GM21825 (cell line): ENCODE results near the gene TCP11.
"Not testable (repeated sequence)": the region's sequence is repeated elsewhere in the genome, so short reads cannot be mapped to it uniquely, and the experiment has no call there.

Source experiments
- ATAC-seq: cut with Tn5 transposase; IDR thresholded peaks from one replicate; pipeline ENCODE4 v1.9.1; 2021; ENCODE audit warnings: mild to moderate bottlenecking, moderate library complexity; ENCODE audit not compliant: unreplicated experiment

Gene TCP11

DNA sequence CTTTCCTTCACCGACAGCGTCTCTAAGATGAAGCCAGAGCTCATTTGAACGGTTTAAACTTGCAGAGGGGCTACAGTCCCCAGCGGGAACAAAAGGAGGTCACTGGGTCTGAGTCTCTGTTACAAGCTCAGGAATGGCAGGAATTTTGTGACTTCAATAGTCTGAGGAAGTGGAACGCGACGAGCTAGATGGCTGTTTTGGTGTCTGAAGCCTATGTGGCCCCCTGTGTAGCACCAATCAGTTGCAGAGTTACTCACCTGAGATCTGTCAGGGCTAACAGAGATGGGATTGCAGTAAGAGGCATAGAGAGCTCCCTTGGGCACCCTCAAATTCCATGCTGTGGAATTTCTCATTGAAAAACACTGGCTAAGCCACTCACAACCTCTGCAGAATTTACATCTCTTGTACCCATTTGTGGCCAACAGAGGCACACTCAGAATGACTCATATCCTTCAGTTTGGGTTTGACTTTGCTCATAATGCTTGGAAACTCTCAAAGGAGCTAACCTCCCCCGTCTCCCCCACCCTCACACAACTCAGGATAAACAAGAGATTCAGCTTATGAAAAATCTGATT, 7.1 kb upstream of the TCP11 start:
- ATAC-seq, result no peak

DNA sequence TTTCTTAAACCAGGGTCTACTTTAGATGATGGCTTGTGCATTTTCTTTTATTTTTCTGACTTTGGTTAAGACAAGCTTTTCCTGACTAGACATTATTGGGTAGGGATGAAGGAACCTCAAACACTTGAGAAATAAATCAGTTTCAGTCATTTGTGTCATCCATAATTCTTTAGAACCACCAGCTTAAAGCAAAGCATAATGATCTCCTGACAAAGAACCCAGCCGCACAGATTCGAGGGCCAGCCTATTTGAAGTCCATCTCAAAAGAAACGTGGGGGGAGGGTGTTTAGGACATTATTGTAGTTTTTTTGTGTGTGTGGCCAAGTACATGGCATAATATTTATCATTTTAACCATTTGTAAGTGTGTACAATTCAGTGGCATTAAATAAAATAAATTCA, 6.3 kb upstream of the TCP11 start:
- no peak for ATAC-seq

- ATAC-seq, result no peak
Observed at GRCh38 chr6:35147026-35147425, 5.9 kb upstream of the TCP11 start.

DNA sequence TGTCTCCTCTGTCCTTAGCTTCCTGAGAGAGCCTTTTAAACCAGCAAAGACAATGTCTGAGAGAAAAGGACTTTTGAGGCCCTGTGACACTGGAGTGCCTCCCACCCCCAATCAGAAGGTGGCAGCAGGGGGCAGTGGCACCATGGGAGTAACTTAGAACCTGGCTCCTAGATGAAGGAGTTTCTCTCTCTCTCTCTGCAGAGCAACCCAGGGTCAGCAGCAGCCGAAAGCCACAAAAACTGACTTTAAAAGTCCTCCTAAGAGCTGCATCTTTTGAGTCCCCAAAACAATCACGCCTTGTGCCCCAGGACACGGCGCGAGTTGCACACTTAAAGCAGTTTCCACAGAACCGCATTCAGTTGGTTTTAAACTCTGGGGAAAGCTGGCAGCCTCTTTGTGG, 5.3 kb upstream of the TCP11 start:
- no peak for ATAC-seq

- ATAC-seq, result no peak
Observed at GRCh38 chr6:35145757-35146156, 4.6 kb upstream of the TCP11 start.

DNA sequence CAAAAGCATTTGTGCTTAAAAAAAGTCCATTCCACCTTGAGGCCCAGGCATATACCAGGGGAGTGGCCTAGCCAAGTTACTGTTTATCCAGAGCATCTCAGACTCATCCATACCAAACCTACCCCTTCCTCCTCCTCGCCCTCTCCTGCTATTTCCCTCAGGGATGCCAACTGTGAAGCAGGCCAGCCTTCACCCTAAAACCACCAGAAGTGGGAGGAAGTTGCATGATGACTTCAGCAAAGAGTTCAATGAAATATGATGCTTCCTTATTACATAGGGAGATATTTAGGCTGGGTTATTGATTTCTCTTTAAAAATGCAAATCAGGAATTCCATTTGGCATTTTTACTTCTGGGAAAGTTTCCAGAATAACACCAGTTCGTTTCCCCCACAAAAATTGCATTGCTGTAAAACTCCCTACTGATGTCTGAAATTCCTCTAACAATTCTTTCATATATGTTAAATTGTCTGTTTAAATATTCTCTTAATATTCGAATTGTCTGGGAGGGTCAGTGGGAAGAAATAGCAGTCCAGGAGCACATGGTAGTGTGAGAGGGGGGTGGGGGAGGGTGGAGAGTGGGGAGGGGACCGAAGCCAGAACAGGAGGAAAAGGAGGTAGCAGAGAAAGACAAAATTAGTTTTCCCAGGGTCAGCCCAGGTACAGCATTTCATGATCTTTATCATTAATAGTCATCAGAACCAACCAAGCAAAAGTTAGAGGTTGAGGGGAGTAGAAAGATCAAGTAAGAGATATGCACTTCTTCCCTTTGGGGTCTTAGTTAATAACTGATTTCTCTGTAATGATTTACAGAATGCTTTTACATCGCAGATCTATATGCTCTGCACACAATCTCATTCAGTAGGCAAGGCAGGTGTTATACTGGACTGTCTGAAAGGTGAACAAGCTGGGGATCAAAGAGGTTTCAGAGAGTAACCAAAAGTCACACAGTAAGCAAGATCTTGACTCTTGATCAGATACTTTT, 1.7 kb upstream of the TCP11 start:
- ATAC-seq, result no peak

- ATAC-seq, result no peak
Observed at GRCh38 chr6:35140639-35141006, 516 bp downstream of the TCP11 start.

DNA sequence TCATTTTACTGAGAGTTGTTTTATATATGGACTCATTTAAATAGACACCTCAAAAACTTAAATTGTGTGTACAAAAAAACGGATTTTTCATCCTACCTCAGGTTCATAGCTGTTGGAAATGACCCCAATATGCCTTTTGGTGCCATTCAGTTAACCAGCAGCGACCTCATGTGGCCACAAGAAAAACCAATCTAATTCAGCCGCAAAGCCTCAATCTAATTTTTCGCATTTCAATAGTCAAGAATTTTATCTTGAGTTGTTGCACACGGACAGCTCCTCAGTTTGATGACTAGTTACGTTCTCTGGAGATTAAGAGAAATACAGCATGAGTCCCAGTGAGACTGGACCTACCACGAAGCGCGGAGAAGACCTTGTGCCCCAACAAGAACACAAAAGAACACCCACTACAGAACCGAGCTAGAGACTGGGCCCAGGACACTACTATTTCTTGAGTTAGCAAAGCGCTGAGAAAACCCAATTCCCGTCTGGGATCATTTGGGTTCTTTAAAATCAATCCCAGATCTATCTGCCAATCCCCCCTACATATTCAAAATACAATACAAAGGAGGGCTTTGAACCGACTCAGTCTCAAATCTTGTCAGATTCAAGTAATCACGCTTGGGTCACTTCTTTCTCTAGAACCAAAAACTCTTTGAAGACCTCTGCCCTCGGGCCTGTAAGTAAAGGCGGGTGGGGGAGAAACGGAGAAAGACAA, 1.1 kb downstream of the TCP11 start:
- no peak for ATAC-seq

DNA sequence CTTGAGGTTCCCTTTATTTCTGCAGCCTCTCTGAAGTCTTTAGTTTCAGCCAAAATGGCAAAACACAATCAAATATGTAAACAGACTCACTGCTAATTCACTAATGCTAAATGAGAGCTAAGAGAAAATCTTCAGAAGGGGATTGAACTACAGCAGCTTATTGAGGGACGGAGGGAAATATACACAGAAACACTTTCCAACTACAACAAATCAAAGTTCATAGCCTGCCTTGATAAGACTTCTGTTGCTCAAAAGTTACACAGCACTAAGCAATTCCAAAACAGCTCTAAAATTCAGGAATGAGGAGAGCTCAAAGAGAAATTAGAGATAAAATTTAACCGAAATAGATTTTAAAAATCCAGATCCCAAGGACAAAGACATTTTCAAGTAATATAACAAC, 1.7 kb downstream of the TCP11 start:
- ATAC-seq, result no peak

- not testable (repeated sequence) for ATAC-seq
Observed at GRCh38 chr6:35138191-35138590, 2.9 kb downstream of the TCP11 start.

DNA sequence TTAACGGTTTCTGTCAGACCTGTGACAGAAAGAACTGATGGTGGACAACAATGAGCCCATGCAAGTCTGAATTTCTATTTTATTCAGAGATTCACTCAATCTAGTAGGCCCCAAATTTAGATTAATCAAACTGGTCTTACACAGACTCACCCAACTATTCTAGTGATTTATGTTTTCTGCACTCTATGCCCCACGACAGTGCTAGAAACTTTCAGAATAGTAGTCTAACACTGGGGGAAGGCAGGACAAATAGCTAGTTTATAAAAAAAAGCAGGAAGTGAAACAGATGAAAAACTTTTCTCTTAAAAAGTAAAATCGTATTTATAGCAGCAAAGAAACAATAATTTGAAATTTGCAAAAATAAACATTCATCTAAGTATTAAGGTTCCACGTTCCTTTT, 5.0 kb downstream of the TCP11 start:
- no peak for ATAC-seq

- no peak for ATAC-seq
Observed at GRCh38 chr6:35128496-35128895, 12.6 kb downstream of the TCP11 start.

DNA sequence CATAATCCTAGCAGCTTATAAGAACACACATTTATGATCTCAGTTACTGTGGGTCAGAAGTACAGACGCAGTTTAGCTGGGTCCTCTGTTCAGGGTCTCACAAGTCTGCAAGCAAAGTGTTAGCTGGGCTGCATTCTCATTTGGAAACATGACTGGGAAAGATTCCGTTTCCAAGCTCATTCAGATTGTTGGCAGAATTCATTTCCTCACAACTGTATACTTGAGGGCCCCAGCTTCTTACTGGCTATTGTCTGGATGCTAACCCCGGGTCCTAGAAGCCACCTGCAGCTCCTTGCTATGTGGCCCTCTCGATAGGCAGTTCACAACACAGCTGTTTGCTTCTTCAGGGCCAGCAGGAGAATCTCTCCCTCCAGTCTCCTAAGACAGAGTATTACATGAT, 13.1 kb downstream of the TCP11 start:
- ATAC-seq, result no peak

GRCh38 chr6:35124356-35124755, 16.8 kb downstream of the TCP11 start:
- ATAC-seq, result no peak

DNA sequence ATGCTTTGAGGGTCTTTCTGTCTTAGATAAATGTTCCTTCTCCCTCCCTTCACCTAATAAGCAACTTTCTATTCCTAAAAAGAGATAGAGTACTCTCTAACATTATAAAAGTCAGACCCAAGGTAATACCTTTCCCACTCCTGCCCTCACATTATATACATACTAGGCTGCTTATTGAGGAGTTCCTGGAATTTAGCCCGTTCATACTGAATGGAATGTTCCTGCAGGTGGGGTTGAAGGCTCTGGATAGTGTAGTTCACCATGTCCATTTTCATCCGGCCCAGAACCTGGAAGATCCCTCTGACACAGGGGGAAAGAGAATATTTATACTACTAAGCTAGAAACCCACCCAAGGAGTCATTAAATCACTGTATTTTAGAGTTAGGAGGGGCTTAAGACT, 20.4 kb downstream of the TCP11 start:
- ATAC-seq, result no peak

- ATAC-seq, result no peak
Observed at GRCh38 chr6:35108309-35108885, 32.7 kb downstream of the TCP11 start.

DNA sequence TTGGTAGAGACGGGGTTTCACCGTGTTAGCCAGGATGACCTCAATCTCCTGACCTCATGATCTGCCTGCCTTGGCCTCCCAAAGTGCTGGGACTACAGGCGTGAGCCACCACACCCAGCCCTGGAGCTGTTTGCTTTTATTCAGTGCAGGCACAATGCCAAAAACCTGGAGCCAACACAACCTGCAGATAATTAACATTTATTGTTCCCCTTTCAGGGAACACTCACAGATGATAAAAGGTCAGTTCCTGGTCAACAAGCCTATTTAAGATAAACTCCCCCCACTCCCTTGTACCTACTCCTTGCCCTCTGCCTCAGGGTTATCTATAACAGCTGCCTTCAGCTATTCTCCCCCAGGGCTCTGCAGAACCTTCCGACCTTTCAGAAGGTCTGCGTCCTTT, 33.4 kb downstream of the TCP11 start:
- ATAC-seq, result not testable (repeated sequence)

DNA sequence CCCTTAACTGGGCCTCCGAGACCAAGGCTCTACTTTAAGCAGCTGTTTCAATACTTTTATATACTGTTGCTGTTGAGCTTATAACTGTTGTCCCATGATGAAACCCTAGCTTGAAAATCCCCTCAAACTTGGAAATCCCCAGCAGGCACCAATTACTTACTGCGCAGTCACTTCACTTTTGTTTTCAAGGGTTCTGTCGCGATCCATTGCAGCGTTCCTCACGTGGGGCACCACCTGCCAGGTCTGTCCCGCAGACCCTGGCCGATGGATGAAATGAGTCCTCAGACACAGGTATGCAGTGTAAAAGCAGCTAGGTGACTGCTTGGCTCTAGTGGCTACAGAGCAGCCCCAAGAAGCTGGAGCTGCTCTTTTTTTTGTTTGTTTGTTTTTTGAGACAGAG, 33.9 kb downstream of the TCP11 start:
- ATAC-seq, result not testable (repeated sequence)

DNA sequence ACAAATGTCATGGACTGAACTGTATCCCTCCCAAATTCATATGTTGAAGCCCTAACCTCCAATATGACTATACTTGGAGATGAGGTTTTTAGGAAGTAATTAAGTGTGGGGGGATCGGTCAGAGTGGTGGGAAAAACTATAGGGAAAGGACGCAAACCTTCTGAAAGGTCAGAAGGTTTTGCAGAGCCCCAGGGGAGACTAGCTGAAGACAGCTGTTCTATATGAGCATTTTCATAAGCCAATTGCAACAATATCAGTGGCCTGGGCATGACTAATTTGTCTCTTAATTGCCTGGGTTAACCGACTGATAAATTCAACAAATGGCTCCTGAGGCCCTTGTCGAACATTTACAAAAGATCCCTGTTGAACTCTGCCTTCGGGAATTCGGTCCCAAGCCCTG, 35.1 kb downstream of the TCP11 start:
- ATAC-seq, result not testable (repeated sequence)

DNA sequence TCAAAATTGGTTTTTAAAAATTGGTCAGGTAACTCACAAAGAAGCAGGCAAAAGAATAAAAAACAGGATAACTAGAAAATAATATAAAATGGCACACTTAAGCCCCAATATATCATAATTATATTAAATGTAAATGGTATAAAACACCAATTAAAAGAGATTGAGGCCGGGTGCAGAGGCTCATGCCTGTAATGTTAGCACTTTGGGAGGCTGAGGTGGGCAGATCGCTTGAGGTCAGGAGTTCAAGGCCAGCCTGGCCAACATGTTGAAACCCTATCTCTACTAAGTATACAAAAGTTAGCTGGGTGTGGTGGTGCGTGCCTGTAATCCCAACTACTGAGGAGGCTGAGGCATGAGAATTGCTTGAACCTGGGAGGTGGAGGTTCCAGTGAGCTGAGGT, 36.1 kb downstream of the TCP11 start:
- ATAC-seq, result no peak

GRCh38 chr6:35099116-35099515, 42.0 kb downstream of the TCP11 start:
- no peak for ATAC-seq
